Hepatocyte (in vitro differentiated cells): ENCODE data around the gene SFXN5.
"Not testable (repeated sequence)": the region's sequence is repeated elsewhere in the genome, so short reads cannot be mapped to it uniquely, and the experiment has no call there.

Experiments
- EZH2 ChIP-seq: fragments of 200-600 bp; sonication (generic); IDR thresholded peaks from 2 replicates; pipeline ENCODE4 v1.6.1; 2016; ENCODE audit warnings: antibody characterized with exemption, mild to moderate bottlenecking, borderline replicate concordance
- TF ChIP-seq, protein P1 (sequence below): fragments of 200-600 bp; sonication (generic); IDR thresholded peaks from 2 replicates; pipeline ENCODE4 v1.5.1; 2016; ENCODE audit warnings: antibody characterized with exemption, mild to moderate bottlenecking; ENCODE audit not compliant: poor library complexity

GRCh38 chr2:73119611-73120239 lies 48.2 kb upstream of the SFXN5 start:
- TF ChIP-seq, protein P1, sequence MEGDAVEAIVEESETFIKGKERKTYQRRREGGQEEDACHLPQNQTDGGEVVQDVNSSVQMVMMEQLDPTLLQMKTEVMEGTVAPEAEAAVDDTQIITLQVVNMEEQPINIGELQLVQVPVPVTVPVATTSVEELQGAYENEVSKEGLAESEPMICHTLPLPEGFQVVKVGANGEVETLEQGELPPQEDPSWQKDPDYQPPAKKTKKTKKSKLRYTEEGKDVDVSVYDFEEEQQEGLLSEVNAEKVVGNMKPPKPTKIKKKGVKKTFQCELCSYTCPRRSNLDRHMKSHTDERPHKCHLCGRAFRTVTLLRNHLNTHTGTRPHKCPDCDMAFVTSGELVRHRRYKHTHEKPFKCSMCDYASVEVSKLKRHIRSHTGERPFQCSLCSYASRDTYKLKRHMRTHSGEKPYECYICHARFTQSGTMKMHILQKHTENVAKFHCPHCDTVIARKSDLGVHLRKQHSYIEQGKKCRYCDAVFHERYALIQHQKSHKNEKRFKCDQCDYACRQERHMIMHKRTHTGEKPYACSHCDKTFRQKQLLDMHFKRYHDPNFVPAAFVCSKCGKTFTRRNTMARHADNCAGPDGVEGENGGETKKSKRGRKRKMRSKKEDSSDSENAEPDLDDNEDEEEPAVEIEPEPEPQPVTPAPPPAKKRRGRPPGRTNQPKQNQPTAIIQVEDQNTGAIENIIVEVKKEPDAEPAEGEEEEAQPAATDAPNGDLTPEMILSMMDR = not testable (repeated sequence)
- TF ChIP-seq EZH2 = not testable (repeated sequence)
